Stimulated activated effector memory CD8-positive, alpha-beta T cell treated with anti-CD3 and anti-CD28 coated beads, Interleukin-12 subunit alpha, Interleukin-12 subunit beta, amount 100 ng/mL, for 72 hours (primary cell): Measurements from ENCODE around the gene LMO4.

ENCODE experiments used
- ATAC-seq: fragments of 150-1000 bp; cut with Tn5 transposase; 2 replicates; pipeline ENCODE4 v1.10.0; 2021
- DNase-seq, 2 donors: peaks; one replicate each; pipeline ENCODE4 v3.0.0; 2021 to 2022; ENCODE audit warnings: low spot score in 2 of 2
- H3K27ac Mint-ChIP-seq: one replicate; pipeline ENCODE4 v1.8.0; 2022; ENCODE audit warnings: mild to moderate bottlenecking, mixed read lengths
- H3K36me3 Mint-ChIP-seq: one replicate; pipeline ENCODE4 v1.8.0; 2022; ENCODE audit warnings: mild to moderate bottlenecking, mixed read lengths
- H3K4me1 Mint-ChIP-seq: one replicate; pipeline ENCODE4 v1.8.0; 2022; ENCODE audit warnings: mixed read lengths
- H3K4me3 Mint-ChIP-seq: one replicate; pipeline ENCODE4 v1.8.0; 2022; ENCODE audit warnings: mild to moderate bottlenecking, mixed read lengths
- H3K9me3 Mint-ChIP-seq: one replicate; pipeline ENCODE4 v1.8.0; 2022; ENCODE audit warnings: mixed read lengths

Gene LMO4

DNA sequence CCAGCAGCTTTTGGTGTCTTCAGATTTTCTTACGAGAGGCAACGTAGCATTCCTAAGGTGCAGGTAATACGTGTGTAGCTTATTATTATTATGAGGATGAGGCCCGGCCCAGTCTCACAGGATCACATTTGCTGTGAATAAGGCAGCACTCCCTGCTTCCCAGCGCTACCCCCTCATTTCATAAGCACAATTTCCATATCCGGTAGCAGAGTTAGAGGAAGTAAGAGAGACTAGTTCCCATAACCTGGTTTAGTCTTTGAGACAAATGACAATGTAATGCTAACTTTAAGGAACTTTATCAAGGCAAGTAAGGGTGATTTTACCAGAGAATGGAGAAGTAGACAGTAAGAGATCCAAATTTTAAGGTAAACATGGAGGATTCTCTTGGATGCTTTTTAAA, 14.6 kb upstream of the LMO4 start:
- ATAC-seq (no peak), DNase-seq (no peak)
- H3K36me3 Mint-ChIP-seq = no peaks in the 10 kb centered on the region
- peaks cover 9% of the 10 kb centered on the region for H3K4me1 Mint-ChIP-seq
- no peak overlapping the region for H3K27ac Mint-ChIP-seq
- no peaks in the 10 kb centered on the region for H3K9me3 Mint-ChIP-seq
- H3K4me3 Mint-ChIP-seq = no peak overlapping the region

DNA sequence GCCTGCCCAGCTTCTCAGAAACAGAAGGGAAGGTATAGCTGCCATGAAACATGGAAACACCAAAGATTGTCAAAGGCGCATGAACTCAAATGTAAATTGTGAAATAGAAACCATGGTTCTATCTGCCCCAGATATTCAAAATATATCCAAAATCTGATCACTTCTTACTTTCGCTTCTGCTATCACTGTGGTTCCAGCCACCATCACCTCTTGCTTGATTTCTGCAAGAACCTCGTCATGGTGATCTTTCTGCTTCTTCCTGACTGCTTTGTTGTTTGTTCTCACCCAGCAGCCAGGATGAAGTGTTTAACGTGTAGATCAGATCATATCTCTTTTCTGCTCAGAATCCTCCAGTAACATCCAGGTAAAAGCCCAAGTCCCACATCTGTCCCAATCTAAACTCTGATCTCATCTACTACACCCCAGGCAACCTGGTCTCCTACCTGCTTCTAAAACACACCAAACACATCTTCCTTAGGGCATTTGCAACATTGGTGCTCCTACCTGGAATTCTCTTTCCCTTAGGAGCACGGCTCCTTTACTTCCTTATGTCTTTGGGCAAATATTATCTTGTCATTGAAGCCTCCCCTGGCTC, 10.5 kb upstream of the LMO4 start:
- Mint-ChIP-seq H3K4me1 (peaks cover 9% of the 10 kb centered on the region), H3K4me3 (no peak overlapping the region), H3K9me3 (no peaks in the 10 kb centered on the region), H3K36me3 (no peaks in the 10 kb centered on the region), H3K27ac (no peak overlapping the region)
- ATAC-seq (peak; percentile 45), DNase-seq (no peak)

DNA sequence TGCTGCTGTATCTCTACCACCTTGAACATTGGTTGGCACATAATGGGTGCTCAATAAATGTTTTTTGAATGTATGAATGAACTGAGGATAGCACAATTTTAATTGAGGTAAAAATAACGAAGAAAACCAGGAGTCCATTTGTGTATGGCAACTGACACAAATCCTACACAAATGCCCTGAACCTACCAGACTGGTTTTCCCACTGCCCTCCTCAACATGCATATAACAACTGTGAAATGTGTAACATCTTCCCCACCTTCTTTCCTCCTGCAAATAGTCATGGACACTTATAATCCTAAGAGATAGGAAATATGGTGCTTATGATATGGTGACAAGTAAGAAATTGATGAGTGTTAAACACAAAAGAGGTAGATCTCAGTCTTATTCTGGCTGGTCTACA, 9.9 kb upstream of the LMO4 start:
- no peak for DNase-seq
- Mint-ChIP-seq H3K36me3 (no peaks in the 10 kb centered on the region), H3K4me3 (no peak overlapping the region), H3K4me1 (peaks cover 9% of the 10 kb centered on the region), H3K9me3 (no peaks in the 10 kb centered on the region), H3K27ac (no peak overlapping the region)
- no peak for ATAC-seq

DNA sequence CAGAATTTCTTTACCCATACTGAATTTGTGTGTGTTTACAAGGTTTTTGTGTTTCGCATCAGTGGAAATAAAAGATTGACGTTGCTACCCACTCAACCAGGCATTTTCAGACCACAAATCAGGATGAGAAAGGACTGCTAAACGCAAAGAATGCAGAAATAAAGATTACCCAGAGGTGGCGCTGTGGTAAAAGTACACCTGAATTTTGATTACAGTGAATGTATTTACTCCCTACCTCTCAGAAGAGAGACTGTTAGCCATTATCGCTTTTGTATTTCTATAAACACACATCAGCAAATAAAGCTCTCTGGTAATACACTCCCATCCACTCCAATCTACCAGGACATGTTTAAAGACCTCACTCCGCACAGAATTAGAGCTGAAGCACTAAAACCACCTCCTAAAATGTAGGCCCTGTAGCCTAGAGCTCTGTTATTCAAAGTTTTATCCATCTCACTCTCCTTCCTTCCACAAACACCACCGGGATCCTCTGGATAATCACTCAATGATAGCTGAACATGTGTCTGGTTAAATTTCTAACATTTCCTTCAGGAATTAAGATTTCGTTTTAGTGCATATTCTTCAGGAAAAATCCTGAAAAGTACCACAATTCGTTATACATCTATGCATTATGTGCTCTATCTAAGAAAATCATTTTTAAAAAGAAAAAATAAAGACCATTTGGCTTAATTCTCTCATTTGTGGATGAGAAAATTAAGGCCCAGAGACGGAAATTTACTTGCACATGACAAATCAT, 2.5 kb upstream of the LMO4 start:
- Mint-ChIP-seq H3K9me3 (no peaks in the 10 kb centered on the region), H3K4me3 (no peak overlapping the region), H3K4me1 (peaks cover 26% of the 10 kb centered on the region), H3K27ac (no peak overlapping the region), H3K36me3 (peaks cover 13% of the 10 kb centered on the region)
- ATAC-seq = no peak
- peak; percentile 16 to 68 for DNase-seq

DNA sequence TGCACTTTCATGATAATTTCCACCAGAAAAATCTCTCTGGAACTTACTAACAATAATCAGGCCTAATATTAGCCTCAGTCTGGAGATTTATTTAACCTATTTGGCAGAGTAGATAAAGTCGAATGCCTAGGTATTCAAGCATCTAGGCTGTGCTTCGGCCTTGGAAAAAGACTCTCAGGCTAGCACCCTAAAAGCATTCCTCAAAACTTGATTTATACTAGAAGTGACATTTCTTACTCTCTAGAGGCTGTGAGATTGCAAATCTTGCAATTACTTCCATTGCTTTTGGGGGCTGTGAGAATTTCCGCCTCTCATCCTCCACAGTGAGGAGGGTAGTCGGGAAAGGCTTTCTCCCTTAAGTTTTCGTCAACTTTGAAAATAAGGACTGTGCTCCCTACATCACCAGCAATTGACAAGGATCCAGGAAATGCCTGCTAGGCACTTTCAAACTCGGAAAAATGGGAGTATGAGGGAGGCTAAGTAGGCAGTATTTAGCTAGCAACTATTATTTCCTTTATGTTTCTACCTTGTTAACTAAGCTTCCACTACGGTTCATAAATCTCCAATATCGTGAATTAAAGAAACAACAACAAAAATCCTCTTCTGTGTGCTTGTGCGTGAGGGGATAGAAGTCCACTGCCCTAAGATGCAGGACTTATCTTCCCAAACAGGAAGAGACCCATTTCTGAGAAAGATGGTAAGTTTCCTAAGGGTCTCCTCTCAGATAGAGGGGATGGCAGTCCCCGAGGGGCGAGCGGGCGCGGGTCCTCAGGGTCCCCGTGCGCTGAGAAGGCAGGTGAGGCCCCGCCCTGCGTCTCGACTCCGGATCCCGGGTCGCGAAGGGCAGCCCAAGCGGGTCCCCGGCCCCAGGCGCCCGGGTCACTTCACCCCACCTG, 1.1 kb upstream of the LMO4 start:
- Mint-ChIP-seq H3K36me3 (peaks cover 23% of the 10 kb centered on the region), H3K27ac (peak overlapping the region; percentile 85), H3K4me1 (peaks cover 35% of the 10 kb centered on the region), H3K4me3 (peak overlapping the region; percentile 95), H3K9me3 (no peaks in the 10 kb centered on the region)
- DNase-seq (no peak), ATAC-seq (no peak)

DNA sequence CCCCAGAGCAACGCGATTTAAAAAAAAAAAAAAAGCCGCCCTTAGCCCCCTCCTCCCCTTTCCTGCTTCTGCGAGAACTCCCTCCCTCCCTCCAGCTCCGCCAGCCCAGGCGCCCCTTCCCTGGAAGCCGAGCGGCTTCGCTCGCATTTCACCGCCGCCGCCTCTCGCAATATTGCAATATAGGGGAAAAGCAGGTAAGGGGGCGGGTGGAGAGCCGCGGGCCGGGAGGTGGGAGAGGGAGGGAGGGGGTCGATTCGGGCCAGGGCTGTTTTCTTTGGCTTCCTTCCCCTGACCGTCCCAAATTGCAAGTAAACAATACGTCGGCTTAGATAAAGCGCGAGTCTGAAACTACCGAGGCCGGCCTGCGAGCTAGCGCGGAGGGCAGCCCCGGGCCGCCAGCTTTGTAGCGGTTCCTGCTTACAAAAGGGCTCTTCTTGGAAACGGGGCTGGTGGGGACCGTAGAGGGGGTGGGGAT, 408 bp downstream of the LMO4 start:
- H3K4me1 Mint-ChIP-seq = peaks cover 50% of the 10 kb centered on the region
- H3K4me3 Mint-ChIP-seq = peak overlapping the region; percentile 95
- H3K27ac Mint-ChIP-seq = peak overlapping the region; percentile 85
- DNase-seq (peak; percentile 36 to 78), ATAC-seq (peak; percentile 29)
- peaks cover 38% of the 10 kb centered on the region for H3K36me3 Mint-ChIP-seq
- no peaks in the 10 kb centered on the region for H3K9me3 Mint-ChIP-seq

DNA sequence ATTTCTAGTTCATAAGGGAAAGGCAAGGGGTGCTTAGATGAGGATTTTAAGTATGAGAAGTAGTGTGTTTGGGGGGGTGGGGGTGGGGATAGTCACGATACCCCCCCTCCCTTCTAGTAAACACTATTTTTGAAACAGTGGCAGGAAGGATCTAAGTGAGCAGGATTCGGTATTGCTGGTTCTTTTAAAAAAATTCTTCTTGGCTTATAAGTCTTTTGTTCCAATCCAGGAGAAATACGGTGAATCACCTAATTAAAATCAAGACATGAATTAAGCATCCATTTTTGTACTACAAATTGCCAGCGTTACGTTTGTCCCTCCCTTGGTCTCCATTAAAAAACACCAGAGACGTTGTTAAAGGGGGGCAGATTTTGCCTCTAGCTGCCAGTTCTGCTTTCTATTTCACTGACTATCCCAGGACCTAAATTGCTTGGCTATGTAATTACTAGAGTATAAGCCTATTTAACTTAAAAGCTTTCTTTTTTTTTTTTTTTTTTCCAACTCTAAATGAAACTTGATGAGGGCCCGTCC, 911 bp downstream of the LMO4 start:
- no peak for DNase-seq
- no peak for ATAC-seq
- H3K4me1 Mint-ChIP-seq = peaks cover 55% of the 10 kb centered on the region

DNA sequence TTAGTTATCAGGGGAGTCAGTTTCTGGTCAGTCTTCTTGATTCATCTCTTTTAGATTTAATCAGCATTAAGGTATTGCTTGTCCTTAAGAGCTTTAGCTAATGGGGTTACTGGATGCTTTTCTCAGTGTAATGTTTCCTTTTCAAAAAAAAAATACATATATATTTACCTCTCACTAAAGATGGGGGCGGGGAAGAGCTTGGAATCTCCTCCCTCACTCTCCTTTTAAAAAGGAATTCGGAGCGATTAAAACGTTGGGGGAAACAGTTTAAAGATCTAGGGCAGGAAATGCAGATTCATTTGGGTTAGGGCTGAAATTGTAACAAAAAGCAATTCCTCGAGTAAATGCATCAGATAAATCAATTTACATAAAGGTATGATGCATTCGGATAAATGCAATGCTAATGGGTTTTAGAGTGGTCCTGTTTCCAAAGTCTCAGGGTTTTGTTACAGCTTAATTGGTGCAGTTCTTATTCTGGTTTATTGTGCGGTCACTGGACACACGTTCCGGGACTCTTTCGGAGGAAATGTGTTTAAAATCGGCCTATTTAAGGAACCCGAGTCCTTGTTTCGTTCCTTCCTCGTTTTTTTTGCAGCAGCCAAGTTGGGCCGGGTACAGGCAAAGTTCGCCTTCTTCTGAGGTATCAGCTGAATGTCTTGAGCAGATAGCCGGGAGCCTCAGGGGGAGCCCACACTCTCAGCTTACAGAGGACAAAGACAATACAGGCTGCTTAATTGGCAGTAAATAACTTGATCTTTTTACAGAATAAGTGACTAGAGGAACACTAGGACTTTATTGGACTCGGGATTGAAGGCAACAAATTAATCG, 1.6 kb downstream of the LMO4 start:
- ATAC-seq (no peak), DNase-seq (peak in 1 of 2 donors; percentile 57)
- Mint-ChIP-seq H3K36me3 (peaks cover 49% of the 10 kb centered on the region), H3K9me3 (no peaks in the 10 kb centered on the region), H3K4me3 (peak overlapping the region; percentile 95), H3K4me1 (peaks cover 57% of the 10 kb centered on the region), H3K27ac (peak overlapping the region; percentile 85)

More for the DNA sequence above, 911 bp downstream of the LMO4 start:
- peak overlapping the region; percentile 85 for H3K27ac Mint-ChIP-seq
- H3K36me3 Mint-ChIP-seq = peaks cover 43% of the 10 kb centered on the region
- H3K9me3 Mint-ChIP-seq = no peaks in the 10 kb centered on the region
- peak overlapping the region; percentile 95 for H3K4me3 Mint-ChIP-seq

DNA sequence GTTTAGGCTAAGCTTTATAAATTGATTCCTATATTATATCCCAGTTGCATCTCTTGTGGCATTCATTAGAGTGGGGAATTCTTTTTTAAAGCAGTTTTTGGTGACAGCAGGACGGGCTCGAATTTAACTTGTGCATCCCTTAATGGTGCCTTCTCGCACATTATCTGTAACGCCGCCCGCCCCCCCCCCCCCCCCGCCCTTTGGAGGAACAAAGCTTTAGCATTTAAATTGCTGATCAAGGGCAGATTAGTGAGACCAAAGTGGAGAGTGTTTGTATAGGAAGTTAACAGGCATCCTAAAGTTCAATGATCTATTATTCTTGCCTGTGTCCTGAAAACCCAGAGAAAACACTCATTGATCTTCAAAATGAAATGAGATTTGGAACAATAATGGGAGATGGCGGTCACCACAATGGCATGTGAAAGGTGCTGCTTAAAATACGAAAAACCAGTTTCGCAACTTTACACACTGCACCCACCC, 2.2 kb downstream of the LMO4 start:
- H3K4me3 Mint-ChIP-seq = peak overlapping the region; percentile 95
- H3K27ac Mint-ChIP-seq = peak overlapping the region; percentile 85
- peaks cover 56% of the 10 kb centered on the region for H3K36me3 Mint-ChIP-seq
- peaks cover 56% of the 10 kb centered on the region for H3K4me1 Mint-ChIP-seq
- DNase-seq (no peak), ATAC-seq (no peak)
- H3K9me3 Mint-ChIP-seq = no peaks in the 10 kb centered on the region

DNA sequence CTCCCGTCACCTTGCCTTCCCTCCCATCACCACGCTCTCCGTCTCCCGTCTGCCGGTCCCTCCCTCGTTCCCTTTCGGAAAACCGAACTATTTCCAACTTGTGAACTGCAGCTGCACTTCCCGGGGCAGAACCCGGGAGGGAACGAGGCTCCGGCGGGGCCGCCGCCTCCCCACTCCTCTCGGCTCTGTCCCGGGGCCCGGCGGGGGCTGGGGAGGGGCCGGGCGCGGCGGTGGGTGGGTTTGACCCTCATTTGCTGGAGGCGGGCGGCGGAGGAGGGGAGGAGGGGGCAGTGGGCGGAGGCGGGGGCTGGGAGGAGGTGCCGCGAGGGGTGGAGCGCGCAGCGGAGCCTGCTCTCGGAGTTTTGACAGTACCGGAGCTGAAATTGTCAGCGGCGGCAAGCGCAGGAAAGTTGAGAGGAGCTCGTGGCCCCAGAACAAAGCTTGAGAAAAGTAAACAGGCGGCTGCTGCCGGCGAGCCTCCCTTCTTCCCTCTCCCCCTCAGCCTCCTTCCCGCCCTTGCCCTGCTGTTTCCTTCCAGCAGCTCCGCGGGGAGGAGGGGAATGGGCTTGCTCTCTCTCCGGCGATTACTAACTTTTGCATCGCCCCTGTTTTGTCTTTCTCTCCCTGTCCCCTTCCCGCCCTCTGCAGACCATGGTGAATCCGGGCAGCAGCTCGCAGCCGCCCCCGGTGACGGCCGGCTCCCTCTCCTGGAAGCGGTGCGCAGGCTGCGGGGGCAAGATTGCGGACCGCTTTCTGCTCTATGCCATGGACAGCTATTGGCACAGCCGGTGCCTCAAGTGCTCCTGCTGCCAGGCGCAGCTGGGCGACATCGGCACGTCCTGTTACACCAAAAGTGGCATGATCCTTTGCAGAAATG, 2.9 kb downstream of the LMO4 start:
- Mint-ChIP-seq H3K27ac (peak overlapping the region; percentile 97), H3K4me1 (peaks cover 53% of the 10 kb centered on the region), H3K4me3 (peak overlapping the region; percentile 95), H3K36me3 (peaks cover 60% of the 10 kb centered on the region), H3K9me3 (no peaks in the 10 kb centered on the region)
- ATAC-seq (peak; percentile 2), DNase-seq (peak; percentile 41 to 71)

DNA sequence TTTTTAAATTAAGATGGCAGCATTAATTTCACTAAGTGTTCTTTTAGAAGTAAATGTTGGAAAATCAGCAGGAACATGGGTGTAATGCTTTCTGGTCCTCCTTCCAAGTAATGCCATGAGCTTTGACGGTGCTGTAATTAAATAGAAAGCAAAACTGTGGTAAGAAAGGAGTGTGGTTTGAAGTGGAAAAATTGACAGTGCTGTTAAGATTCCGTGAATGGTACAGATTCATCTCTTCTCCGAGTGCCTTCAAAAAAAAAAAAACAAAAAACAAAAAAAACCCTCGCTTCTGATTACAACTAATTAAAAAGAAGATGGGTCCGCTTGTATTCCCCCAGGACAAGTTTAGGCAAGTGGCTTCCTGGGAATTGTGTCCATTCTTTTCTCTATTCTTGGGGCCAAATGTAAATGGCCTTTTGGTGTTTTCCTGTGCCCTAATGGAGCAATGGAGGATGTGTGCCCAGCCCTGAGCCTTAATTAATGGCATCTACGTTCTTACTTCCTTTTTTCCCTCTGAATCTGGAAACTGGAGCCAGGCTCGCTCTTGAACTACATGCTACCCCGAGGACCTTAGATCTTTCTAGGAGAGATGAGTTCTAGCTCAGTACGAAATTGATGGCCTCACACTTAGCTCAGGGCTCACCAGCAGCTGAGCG, 5.1 kb downstream of the LMO4 start:
- H3K4me3 Mint-ChIP-seq = peak overlapping the region; percentile 95
- H3K4me1 Mint-ChIP-seq = peaks cover 62% of the 10 kb centered on the region
- DNase-seq (no peak), ATAC-seq (peak; percentile 58)
- H3K9me3 Mint-ChIP-seq = no peaks in the 10 kb centered on the region
- peak overlapping the region; percentile 97 for H3K27ac Mint-ChIP-seq
- H3K36me3 Mint-ChIP-seq = peaks cover 76% of the 10 kb centered on the region

DNA sequence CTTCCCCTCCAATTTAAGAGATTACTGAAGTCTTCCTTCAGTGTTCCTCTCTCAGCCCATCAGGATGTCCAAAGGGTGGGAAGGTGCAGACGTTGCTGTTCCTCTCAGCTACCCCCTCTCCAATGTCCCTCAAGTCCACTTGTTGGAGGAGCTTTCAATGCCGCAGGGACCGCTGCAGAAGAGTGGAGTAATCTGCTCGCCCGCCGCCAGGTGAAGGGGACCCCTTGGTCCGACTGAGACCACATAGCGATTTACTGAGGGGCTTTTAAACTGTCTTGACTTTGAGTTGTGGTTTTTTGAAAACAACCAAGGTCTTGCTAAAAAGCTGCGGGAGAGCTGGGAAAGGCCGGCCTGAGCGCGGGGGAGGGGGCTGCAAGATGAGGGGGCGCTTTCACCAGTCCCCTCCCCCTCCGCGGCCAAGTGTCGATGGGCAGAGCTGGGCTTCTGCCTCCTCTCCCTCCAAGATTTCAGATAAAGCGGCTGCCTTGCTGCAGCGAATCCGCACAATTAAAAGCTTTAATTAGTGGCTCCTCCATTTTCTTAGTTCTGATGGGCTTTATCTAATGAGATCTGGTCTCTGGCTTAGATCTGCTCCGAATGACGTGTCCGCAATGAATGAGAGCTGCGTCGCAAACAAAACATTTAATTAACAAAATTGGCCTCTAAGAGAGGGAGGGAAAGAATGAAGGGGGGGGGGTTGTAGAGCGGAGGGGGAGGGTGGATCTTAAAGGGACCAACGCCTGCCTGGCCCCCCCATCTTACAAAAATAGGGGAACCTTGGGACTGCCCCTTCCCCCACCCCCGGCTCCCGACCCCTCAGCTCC, 5.9 kb downstream of the LMO4 start:
- ATAC-seq (peak; percentile 46), DNase-seq (peak in 1 of 2 donors; percentile 11)
- peak overlapping the region; percentile 97 for H3K27ac Mint-ChIP-seq
- peaks cover 63% of the 10 kb centered on the region for H3K4me1 Mint-ChIP-seq
- H3K4me3 Mint-ChIP-seq = peak overlapping the region; percentile 95
- no peaks in the 10 kb centered on the region for H3K9me3 Mint-ChIP-seq
- peaks cover 76% of the 10 kb centered on the region for H3K36me3 Mint-ChIP-seq
